Heart left ventricle (tissue), 16 donors: ENCODE results near the gene CERKL. TPM values are rescaled to one million over a fixed set of nuclear protein-coding genes. Genes with fewer than 3 reads are reported as not detected.

Experiments
- ATAC-seq, 4 donors: fragments of 200-7000 bp; cut with Tn5 transposase; one replicate each; pipeline ENCODE4 v1.9.1; 2020 to 2022; ENCODE audit warnings: moderate library complexity in 4 of 4, mild to moderate bottlenecking in 3 of 4, moderate number of reproducible peaks in 1 of 4
- DNase-seq, 5 donors: peaks; one replicate each; pipeline ENCODE4 v3.0.0-alpha.2; 2020
- H3K27ac ChIP-seq, 12 donors: fragments of 200-600 bp; sonication (generic) in 4 of 12; one replicate each; pipeline versions ENCODE4 v1.5.0 to v1.8.0; 2016 to 2022; ENCODE audit warnings: mild to moderate bottlenecking in 2 of 12
- H3K27me3 ChIP-seq, 9 donors: fragments of 200-600 bp; sonication (generic) in 2 of 9; one replicate each; pipeline versions ENCODE4 v1.5.1 to v1.8.0; 2016 to 2022; ENCODE audit warnings: mild to moderate bottlenecking in 3 of 9
- H3K36me3 ChIP-seq, 9 donors: fragments of 200-600 bp; sonication (generic) in 2 of 9; one replicate each; pipeline versions ENCODE4 v1.5.0 to v1.8.0; 2018 to 2022; ENCODE audit warnings: mild to moderate bottlenecking in 2 of 9
- H3K4me1 ChIP-seq, 12 donors: fragments of 200-600 bp; sonication (generic) in 4 of 12; one replicate each; pipeline versions ENCODE4 v1.5.0 to v1.8.0; 2016 to 2022; ENCODE audit warnings: mild to moderate bottlenecking in 3 of 12
- H3K4me3 ChIP-seq, 12 donors: fragments of 200-600 bp; sonication (generic) in 4 of 12; one replicate each; pipeline versions ENCODE4 v1.5.0 to v1.8.0; 2017 to 2022; ENCODE audit warnings: mild to moderate bottlenecking in 9 of 12, moderate library complexity in 4 of 12
- H3K9me3 ChIP-seq, 12 donors: fragments of 200-600 bp; sonication (generic) in 4 of 12; one replicate each; pipeline versions ENCODE4 v1.5.0 to v1.8.0; 2016 to 2022; ENCODE audit warnings: mild to moderate bottlenecking in 1 of 12
- POLR2A ChIP-seq, 2 donors: fragments of 450-650 bp; IDR thresholded peaks; one replicate each; pipeline ENCODE4 v1.6.1; 2017; ENCODE audit warnings: antibody characterized with exemption in 2 of 2, mild to moderate bottlenecking in 2 of 2, moderate library complexity in 2 of 2
- WGBS, 4 donors: extraction: QIAGEN DNeasy Blood & Tissue Kit in 2 of 4; methylation state at CpG; one replicate each; pipeline versions ENCODE4 v1.1.5 to v1.1.7; 2013 to 2018; 5-methylcytosine and 5-hydroxymethylcytosine counted together
- intact Hi-C, 10 donors: fragments of 100-400 bp; cut with DNase I; formaldehyde crosslinking; loops; one replicate each; pipeline versions ENCODE4 v1.11.1 to v1.14.2; 2022
- polyA plus RNA-seq, 2 donors: library from polyadenylated mRNA; stranded (reverse); fragments of 200-250 nt; gene quantifications; one replicate each; pipeline ENCODE4 v1.2.3, GENCODE V29; 2013
- total RNA-seq, 9 donors: library from RNA; depleted of rRNA in 2 of 9; stranded (reverse); fragments of >200 nt in 2 of 9; fragmentation: NEBNext Ultra II Directional in 3 of 9; extraction: Animal tissue kit (Norgen Biotek cat#: 25700) in 3 of 9; gene quantifications; one replicate each; pipeline versions ENCODE4 v1.1.0 to v1.2.4, GENCODE V29; 2016 to 2023
- TF ChIP-seq, protein P1 (sequence below), 12 donors: fragments of 200-600 bp; sonication (generic) in 4 of 12; IDR thresholded peaks; one replicate each; pipeline versions ENCODE4 v1.5.0 to v1.8.0; 2018 to 2022; ENCODE audit warnings: antibody characterized with exemption in 12 of 12, mild to moderate bottlenecking in 5 of 12
- donor health status: ischemic (EF 13 %, LVEDD 7.1; RV severe dilation, severe dysfunction).
- donor health status: healthy with polysubstance abuse.
- donor health status: DM: no; HTN: yes; CAD: no.
- donor health status: DM: no; HTN: no; CAD: no.
- donor health status: ischemic (EF 25% LVEDD 6.9; RV normal size, moderate dysfunction).
- donor health status: ischemic (EF 25% LVEDD 5.7; RV mildly dilated, moderate dysfunction).
- donor health status: healthy.
- donor health status: DM: yes; HTN: yes; CAD: no.
- donor health status: ischemic (EF 35%, LVEDD 5.7; RV mildly dilated, moderate dysfunction).
- donor health status: nonischemic (EF 11% LVEDD 7.7; RV severe dilation, severe dysfunction).
- donor health status: DM: yes; HTN: yes; CAD: no.
- donor health status: PGD.
- donor health status: ischemic (EF 29% LVEDD 5.4; RV normal size, mild dysfunction).
- donor health status: nonischemic (EF 23%, LVEDD 6.1; RV moderate dilation, normal function).

The CERKL gene
- total and polyA plus RNA-seq, 11 donors = not detected

GRCh38 chr2:181672255-181673008, 15.5 kb upstream of the CERKL start:
- no peaks in the 10 kb centered on the region for H3K4me1 ChIP-seq
- TF ChIP-seq, protein P1, sequence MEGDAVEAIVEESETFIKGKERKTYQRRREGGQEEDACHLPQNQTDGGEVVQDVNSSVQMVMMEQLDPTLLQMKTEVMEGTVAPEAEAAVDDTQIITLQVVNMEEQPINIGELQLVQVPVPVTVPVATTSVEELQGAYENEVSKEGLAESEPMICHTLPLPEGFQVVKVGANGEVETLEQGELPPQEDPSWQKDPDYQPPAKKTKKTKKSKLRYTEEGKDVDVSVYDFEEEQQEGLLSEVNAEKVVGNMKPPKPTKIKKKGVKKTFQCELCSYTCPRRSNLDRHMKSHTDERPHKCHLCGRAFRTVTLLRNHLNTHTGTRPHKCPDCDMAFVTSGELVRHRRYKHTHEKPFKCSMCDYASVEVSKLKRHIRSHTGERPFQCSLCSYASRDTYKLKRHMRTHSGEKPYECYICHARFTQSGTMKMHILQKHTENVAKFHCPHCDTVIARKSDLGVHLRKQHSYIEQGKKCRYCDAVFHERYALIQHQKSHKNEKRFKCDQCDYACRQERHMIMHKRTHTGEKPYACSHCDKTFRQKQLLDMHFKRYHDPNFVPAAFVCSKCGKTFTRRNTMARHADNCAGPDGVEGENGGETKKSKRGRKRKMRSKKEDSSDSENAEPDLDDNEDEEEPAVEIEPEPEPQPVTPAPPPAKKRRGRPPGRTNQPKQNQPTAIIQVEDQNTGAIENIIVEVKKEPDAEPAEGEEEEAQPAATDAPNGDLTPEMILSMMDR (IDR thresholded peaks at IDR 0.05) = no peak
- TF ChIP-seq POLR2A (IDR thresholded peaks at IDR 0.05) = no peak
- no peaks in the 10 kb centered on the region for H3K9me3 ChIP-seq
- intact Hi-C loops = no loop called here
- H3K4me3 ChIP-seq = no peak overlapping the region
- ATAC-seq (no peak), DNase-seq (no peak)
- no peak overlapping the region for H3K27ac ChIP-seq
- no peaks in the 10 kb centered on the region for H3K36me3 ChIP-seq
- H3K27me3 ChIP-seq = peaks cover 0 to 69% (median 12%) of the 10 kb centered on the region in 9 donors

DNA sequence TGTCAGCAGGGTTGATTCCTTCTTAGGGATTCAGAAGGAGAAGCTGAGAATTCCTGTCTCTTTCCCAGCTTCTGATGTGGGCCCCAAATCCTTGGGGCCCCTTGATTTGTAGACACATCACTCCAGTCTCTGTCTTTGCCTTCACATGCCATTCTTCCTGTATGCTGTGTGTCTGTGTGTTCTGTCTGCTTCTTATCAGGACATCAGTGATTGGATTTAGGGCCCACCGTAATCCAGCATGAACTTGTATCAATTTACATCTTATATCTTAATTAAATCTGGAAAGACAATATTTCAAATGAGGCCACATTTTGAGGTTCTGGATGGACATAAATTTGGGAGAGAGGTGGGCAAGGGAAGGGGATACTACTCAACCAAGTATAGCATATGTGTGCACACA, 13.7 kb upstream of the CERKL start:
- Histone ChIP-seq H3K36me3 (no peaks in the 10 kb centered on the region), H3K4me3 (no peak overlapping the region), H3K27me3 (peaks cover 0 to 62% (median 10%) of the 10 kb centered on the region in 9 donors), H3K27ac (no peak overlapping the region), H3K9me3 (peaks cover 0 to 11% (median 8%) of the 10 kb centered on the region in 12 donors), H3K4me1 (no peaks in the 10 kb centered on the region)
- ATAC-seq (no peak), DNase-seq (no peak)
- 65 to 86% (median 69%) methylated on average over 1 of the region's 1 CpG for WGBS, 4 donors
- no peak for TF ChIP-seq POLR2A (IDR thresholded peaks at IDR 0.05)
- TF ChIP-seq, protein P1 (IDR thresholded peaks at IDR 0.05) = no peak
- intact Hi-C loops = no loop called here

DNA sequence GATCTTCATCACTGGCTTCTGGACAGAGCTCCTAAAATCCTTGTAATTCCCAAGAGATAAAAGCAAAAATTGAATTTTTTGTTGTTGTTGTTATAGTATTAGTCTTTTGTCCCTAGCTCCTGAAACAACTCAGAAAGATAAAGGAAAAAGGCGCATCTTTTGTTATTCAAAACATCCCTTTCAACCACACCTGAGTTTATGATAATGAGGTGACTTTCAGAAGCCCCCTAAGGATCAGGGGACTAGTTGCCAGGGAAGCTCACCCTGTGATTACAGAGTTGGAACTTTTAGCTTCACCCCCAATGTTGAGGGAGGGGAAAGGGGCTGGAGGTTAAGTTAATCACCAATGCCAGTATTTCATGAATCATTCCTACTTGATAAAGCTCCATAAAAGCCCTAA, 10.3 kb upstream of the CERKL start:
- H3K9me3 ChIP-seq = peaks cover 0 to 18% (median 10%) of the 10 kb centered on the region in 12 donors
- no peak overlapping the region for H3K27ac ChIP-seq
- intact Hi-C loops = no loop called here
- H3K4me1 ChIP-seq = no peaks in the 10 kb centered on the region
- peaks cover 0 to 37% (median 0%) of the 10 kb centered on the region in 9 donors for H3K27me3 ChIP-seq
- ATAC-seq (no peak), DNase-seq (no peak)
- no peak for TF ChIP-seq POLR2A (IDR thresholded peaks at IDR 0.05)
- TF ChIP-seq, protein P1 (IDR thresholded peaks at IDR 0.05) = no peak
- no peaks in the 10 kb centered on the region for H3K36me3 ChIP-seq
- WGBS, 4 donors = 51 to 75% (median 57%) methylated on average over 1 of the region's 1 CpG
- H3K4me3 ChIP-seq = no peak overlapping the region

DNA sequence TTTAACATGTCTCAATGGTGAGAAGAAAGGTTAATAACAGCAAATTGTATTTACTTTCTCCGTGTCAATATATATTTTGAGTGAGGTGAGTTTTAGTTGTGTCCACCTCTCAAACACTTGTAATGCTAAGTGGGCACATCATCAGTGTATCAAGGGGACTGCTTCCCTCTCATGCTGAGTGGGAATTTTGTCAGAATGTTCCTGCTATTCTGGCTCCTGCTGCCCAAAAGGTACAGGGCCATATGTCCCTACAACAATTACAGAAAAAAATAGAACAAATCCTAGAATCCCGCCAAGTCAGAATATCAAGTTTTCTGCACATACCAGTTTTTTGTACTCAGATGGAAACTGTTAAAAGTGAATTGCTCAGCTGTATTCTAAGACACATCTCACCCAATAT, 5.4 kb upstream of the CERKL start:
- Histone ChIP-seq H3K9me3 (peaks cover 0 to 18% (median 10%) of the 10 kb centered on the region in 12 donors), H3K27me3 (peaks cover 0 to 41% (median 16%) of the 10 kb centered on the region in 9 donors), H3K27ac (no peak overlapping the region), H3K36me3 (no peaks in the 10 kb centered on the region), H3K4me1 (peaks cover 0 to 2% (median 0%) of the 10 kb centered on the region in 12 donors), H3K4me3 (no peak overlapping the region)
- 83 to 94% (median 91%) methylated on average over 2 of the region's 2 CpGs for WGBS, 4 donors
- TF ChIP-seq, protein P1 (IDR thresholded peaks at IDR 0.05) = no peak
- no peak for TF ChIP-seq POLR2A (IDR thresholded peaks at IDR 0.05)
- no peak for ATAC-seq
- no peak for DNase-seq
- intact Hi-C loops = no loop called here
